Activated T-cell treated with anti-CD3 and anti-CD28 coated beads, Interleukin-2, amount 50 U/mL, for 72 hours (primary cell): ENCODE data around the gene PCDHA5. TPM values are rescaled to one million over a fixed set of nuclear protein-coding genes. Genes with fewer than 3 reads are reported as not detected.

Experiments
- ATAC-seq, 2 donors: fragments of 150-1000 bp; cut with Tn5 transposase; replicated peaks in 1 of 2; 2 replicates each; pipeline ENCODE4 v1.10.0; 2021; ENCODE audit warnings: moderate library complexity in 2 of 2, mild to moderate bottlenecking in 1 of 2
- DNase-seq, 2 donors: peaks; one replicate each; pipeline ENCODE4 v3.0.0; 2021 to 2022; ENCODE audit warnings: mixed read lengths in 1 of 2
- H3K27ac Mint-ChIP-seq: one replicate; pipeline ENCODE4 v1.8.0; 2022; ENCODE audit warnings: mild to moderate bottlenecking, moderate library complexity, mixed read lengths
- H3K27me3 Mint-ChIP-seq: one replicate; pipeline ENCODE4 v1.8.0; 2022; ENCODE audit warnings: low read depth, mixed read lengths
- H3K36me3 Mint-ChIP-seq, 2 donors: one replicate each; pipeline ENCODE4 v1.8.0; 2022; ENCODE audit warnings: mixed read lengths in 2 of 2, mild to moderate bottlenecking in 1 of 2; ENCODE audit not compliant: insufficient read depth in 2 of 2
- H3K4me1 Mint-ChIP-seq: one replicate; pipeline ENCODE4 v1.8.0; 2022; ENCODE audit warnings: low read depth, mixed read lengths
- H3K4me3 Mint-ChIP-seq, 2 donors: one replicate each; pipeline ENCODE4 v1.8.0; 2022; ENCODE audit warnings: mild to moderate bottlenecking in 2 of 2, mixed read lengths in 2 of 2, moderate library complexity in 2 of 2
- H3K9me3 Mint-ChIP-seq, 2 donors: one replicate each; pipeline ENCODE4 v1.8.0; 2022; ENCODE audit warnings: mixed read lengths in 2 of 2
- total RNA-seq, 2 donors: library from RNA; stranded (reverse); gene quantifications; one replicate each; pipeline ENCODE4 v1.2.3, GENCODE V29; 2022

PCDHA5 gene
- total RNA-seq, 2 donors from 2014 or later = not detected

DNA sequence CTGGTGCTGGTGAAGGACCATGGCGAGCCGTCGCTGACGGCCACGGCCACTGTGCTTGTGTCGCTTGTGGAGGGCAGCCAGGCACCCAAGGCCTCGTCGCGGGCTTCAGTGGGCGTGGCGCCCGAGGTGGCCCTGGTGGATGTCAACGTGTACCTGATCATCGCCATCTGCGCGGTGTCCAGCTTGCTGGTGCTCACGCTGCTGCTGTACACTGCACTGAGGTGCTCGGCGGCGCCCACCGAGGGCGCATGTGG is 36.5 kb downstream of the PCDHA5 start:
- peaks cover 11% of the 10 kb centered on the region for H3K27me3 Mint-ChIP-seq
- no peak for ATAC-seq
- no peak overlapping the region for H3K4me3 Mint-ChIP-seq
- DNase-seq = no peak
- peaks cover 6 to 8% of the 10 kb centered on the region in 2 donors for H3K9me3 Mint-ChIP-seq
- no peaks in the 10 kb centered on the region for H3K4me1 Mint-ChIP-seq
- H3K36me3 Mint-ChIP-seq = peaks cover 5 to 19% of the 10 kb centered on the region in 2 donors
- H3K27ac Mint-ChIP-seq = no peak overlapping the region

DNA sequence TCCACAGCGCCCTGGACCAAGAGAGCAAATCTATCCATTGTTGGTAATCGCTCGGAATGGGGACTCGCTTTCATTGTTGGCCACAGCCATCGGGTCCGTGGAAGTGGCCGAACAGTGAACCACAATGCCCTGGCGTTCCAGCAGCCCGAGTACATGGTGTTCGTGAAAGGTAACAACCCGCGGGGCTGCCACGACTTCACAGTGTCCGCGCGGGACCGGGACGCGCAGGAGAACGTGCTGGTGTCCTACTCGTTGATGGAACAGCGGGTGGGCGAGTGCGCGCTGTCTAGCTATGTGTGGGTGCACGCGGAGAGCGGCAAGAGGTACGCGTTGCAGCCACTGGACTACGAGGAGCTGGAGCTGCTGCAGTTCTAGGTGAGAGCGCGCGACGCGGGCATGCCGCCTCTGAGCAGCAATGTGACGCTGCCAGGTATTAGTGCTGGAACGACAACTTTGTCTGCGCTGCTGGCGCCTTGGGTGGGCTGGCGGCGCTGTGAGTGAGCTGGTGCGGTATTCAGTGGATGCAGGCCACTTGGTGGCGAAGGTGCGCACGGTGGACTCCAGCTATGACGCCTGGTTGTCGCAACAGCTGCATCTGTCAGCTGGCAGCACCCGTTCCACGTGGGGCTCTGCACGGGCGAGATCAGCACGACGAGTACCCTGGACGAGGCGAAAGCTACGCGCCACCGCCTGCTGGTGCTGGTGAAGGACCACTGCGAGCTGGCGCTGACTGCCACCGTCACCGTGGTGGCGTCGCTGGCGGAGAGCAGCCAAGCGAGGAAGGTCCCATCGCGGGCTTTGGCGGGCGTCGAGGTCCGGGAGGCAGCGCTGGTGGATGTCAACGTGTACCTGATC is 41.3 kb downstream of the PCDHA5 start:
- peaks cover 1 to 5% of the 10 kb centered on the region in 2 donors for H3K9me3 Mint-ChIP-seq
- DNase-seq (no peak), ATAC-seq (no peak)
- H3K4me3 Mint-ChIP-seq = no peak overlapping the region
- H3K27me3 Mint-ChIP-seq = peaks cover 6% of the 10 kb centered on the region
- no peak overlapping the region for H3K27ac Mint-ChIP-seq
- no peaks in the 10 kb centered on the region for H3K4me1 Mint-ChIP-seq
- peaks cover 1 to 3% of the 10 kb centered on the region in 2 donors for H3K36me3 Mint-ChIP-seq

DNA sequence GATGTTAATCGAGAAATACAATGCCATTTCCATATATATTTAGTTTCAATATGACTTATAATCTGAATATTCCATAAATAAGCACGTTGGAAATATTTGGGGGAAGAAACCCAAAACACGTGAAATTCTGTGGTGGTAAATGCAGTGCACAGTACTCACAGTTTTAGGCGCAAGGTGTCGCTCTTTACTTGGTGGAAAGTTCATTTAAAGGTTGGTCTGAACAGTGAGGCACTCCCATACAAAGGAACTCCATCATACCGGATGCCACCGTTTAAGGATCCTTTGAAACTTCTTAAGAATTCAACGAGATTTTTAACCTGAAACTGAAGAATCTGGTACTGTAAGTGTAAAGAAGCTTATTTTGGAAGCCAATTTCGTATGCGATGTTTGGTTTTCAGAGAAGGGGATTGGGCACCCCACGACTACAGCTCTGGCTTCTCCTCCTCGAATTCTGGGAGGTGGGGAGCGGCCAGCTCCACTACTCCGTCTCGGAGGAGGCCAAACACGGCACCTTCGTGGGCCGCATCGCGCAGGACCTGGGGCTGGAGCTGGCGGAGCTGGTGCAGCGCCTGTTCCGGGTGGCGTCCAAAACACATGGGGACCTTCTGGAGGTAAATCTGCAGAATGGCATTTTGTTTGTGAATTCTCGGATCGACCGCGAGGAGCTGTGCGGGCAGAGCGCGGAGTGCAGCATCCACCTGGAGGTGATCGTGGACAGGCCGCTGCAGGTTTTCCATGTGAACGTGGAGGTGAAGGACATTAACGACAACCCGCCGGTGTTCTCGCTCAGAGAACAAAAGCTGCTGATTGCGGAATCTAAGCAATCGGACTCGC is 47.5 kb downstream of the PCDHA5 start, which contains the start of gene PCDHA11:
Gene PCDHA11 (plus strand): TSS at position 237 of the 834 bp plus-strand sequence. CDS start 147 bp downstream, at position 384.
- H3K9me3 Mint-ChIP-seq = peaks cover 1 to 2% of the 10 kb centered on the region in 2 donors
- ATAC-seq = no peak
- H3K4me3 Mint-ChIP-seq = no peak within 1 kb of the TSS
- peaks cover 2 to 11% of the 10 kb centered on the region in 2 donors for H3K36me3 Mint-ChIP-seq
- no peak within 1 kb of the TSS for H3K27ac Mint-ChIP-seq
- H3K27me3 Mint-ChIP-seq = peaks cover 19% of the 10 kb centered on the region
- no peak for DNase-seq
- H3K4me1 Mint-ChIP-seq = no peaks in the 10 kb centered on the region

DNA sequence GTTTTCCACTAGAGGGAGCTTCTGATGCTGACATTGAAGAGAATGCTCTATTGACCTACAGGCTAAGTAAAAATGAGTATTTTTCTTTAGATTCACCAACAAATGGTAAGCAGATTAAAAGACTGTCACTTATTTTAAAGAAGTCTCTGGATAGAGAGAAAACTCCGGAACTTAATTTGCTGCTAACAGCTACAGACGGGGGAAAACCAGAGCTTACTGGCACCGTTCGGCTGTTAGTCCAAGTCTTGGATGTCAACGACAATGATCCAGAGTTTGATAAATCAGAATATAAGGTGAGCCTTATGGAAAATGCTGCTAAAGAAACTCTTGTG is 48.1 kb downstream of the PCDHA5 start:
- no peak overlapping the region for H3K27ac Mint-ChIP-seq
- H3K36me3 Mint-ChIP-seq = peaks cover 2 to 11% of the 10 kb centered on the region in 2 donors
- no peak overlapping the region for H3K4me3 Mint-ChIP-seq
- H3K4me1 Mint-ChIP-seq = no peaks in the 10 kb centered on the region
- H3K27me3 Mint-ChIP-seq = peaks cover 22% of the 10 kb centered on the region
- DNase-seq = no peak
- no peak for ATAC-seq
- peaks cover 0 to 2% of the 10 kb centered on the region in 2 donors for H3K9me3 Mint-ChIP-seq

DNA sequence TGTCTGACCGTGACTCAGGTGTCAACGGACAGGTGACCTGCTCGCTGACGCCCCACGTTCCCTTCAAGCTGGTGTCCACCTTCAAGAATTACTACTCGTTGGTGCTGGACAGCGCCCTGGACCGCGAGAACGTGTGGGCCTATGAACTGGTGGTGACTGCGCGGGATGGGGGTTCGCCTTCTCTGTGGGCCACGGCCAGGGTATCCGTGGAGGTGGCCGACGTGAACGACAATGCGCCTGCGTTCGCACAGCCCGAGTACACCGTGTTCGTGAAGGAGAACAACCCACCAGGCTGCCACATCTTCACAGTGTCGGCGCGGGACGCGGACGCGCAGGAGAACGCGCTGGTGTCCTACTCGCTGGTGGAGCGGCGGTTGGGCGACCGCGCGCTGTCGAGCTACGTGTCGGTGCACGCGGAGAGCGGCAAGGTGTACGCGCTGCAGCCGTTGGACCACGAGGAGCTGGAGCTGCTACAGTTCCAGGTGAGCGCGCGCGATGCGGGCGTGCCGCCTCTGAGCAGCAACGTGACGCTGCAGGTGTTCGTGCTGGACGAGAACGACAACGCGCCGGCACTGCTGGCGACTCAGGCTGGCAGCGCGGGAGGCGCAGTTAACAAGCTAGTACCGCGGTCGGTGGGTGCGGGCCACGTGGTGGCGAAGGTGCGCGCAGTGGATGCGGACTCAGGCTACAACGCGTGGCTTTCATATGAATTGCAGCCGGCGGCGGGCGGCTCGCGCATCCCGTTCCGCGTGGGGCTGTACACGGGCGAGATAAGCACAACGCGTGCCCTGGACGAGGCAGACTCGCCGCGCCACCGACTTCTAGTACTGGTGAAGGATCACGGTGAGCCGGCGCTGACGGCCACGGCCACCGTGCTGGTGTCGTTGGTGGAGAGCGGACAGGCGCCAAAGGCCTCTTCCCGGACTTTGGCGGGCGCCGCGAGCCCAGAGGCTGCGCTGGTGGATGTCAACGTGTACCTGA is 49.1 kb downstream of the PCDHA5 start:
- H3K9me3 Mint-ChIP-seq = peaks cover 0 to 2% of the 10 kb centered on the region in 2 donors
- H3K4me1 Mint-ChIP-seq = no peaks in the 10 kb centered on the region
- H3K27ac Mint-ChIP-seq = no peak overlapping the region
- no peak overlapping the region for H3K4me3 Mint-ChIP-seq
- DNase-seq (no peak), ATAC-seq (no peak)
- peaks cover 2 to 11% of the 10 kb centered on the region in 2 donors for H3K36me3 Mint-ChIP-seq
- H3K27me3 Mint-ChIP-seq = peaks cover 28% of the 10 kb centered on the region

Other genes with a start within 250 kb of the PCDHA5 start
- under 1 TPM in 1 of 2 donors, not detected in 1; 0.41 TPM for gene CD14, start 188.4 kb upstream of the PCDHA5 start, total RNA-seq
- 10 to 100 TPM; 31.8 to 35.0 TPM for gene TMCO6, start 182.2 kb upstream of the PCDHA5 start, total RNA-seq
- gene NDUFA2, start 174.0 kb upstream of the PCDHA5 start, total RNA-seq = 10 to 100 TPM; 43.3 to 51.6 TPM
- 100 to 1,000 TPM; 121 to 129 TPM for gene IK, start 173.8 kb upstream of the PCDHA5 start, total RNA-seq
- gene WDR55, start 156.7 kb upstream of the PCDHA5 start, total RNA-seq = 10 to 100 TPM; 24.3 to 30.2 TPM
- gene DND1, start 148.0 kb upstream of the PCDHA5 start, total RNA-seq = 1 to 10 TPM; 3.7 to 4.6 TPM
- 10 to 100 TPM; 78.4 to 85.1 TPM for gene HARS1, start 130.2 kb upstream of the PCDHA5 start, total RNA-seq
- 10 to 100 TPM; 31.2 to 31.3 TPM for gene HARS2, start 130.2 kb upstream of the PCDHA5 start, total RNA-seq
- 10 to 100 TPM; 44.9 to 53.7 TPM for gene ZMAT2, start 121.2 kb upstream of the PCDHA5 start, total RNA-seq
- not detected for gene PCDHA1, start 35.5 kb upstream of the PCDHA5 start, total RNA-seq
- not detected for gene PCDHA2, start 26.8 kb upstream of the PCDHA5 start, total RNA-seq
- not detected for gene PCDHA3, start 20.6 kb upstream of the PCDHA5 start, total RNA-seq
- gene PCDHA4, start 14.5 kb upstream of the PCDHA5 start, total RNA-seq = not detected
- not detected for gene PCDHA6, start 6.3 kb downstream of the PCDHA5 start, total RNA-seq
- not detected for gene PCDHA7, start 12.7 kb downstream of the PCDHA5 start, total RNA-seq
- not detected for gene PCDHA8, start 19.6 kb downstream of the PCDHA5 start, total RNA-seq
- not detected for gene PCDHA9, start 26.8 kb downstream of the PCDHA5 start, total RNA-seq
- gene PCDHA10, start 34.3 kb downstream of the PCDHA5 start, total RNA-seq = not detected
- gene PCDHA11, start 47.3 kb downstream of the PCDHA5 start, total RNA-seq = not detected
- gene PCDHA12, start 53.7 kb downstream of the PCDHA5 start, total RNA-seq = not detected
- gene PCDHA13, start 60.5 kb downstream of the PCDHA5 start, total RNA-seq = not detected
- gene PCDHAC1, start 104.7 kb downstream of the PCDHA5 start, total RNA-seq = not detected
- not detected for gene PCDHAC2, start 144.9 kb downstream of the PCDHA5 start, total RNA-seq
- gene PCDHB1, start 229.8 kb downstream of the PCDHA5 start, total RNA-seq = not detected